H1 (cell line): Measurements from ENCODE around the gene VPS11. TPM values are rescaled to one million over a fixed set of nuclear protein-coding genes. Genes with fewer than 3 reads are reported as not detected.

Experiments used
- BACH1 ChIP-seq: IDR thresholded peaks from 2 replicates; pipeline ENCODE4 v1.6.1; 2012; ENCODE audit warnings: low read length, improper control_type of control experiment
- CHD7 ChIP-seq: fragments of 300-600 bp; sonication (generic); IDR thresholded peaks from 2 replicates; pipeline ENCODE4 v1.7.1; 2012; ENCODE audit warnings: low read length, moderate library complexity, mild to moderate bottlenecking, inconsistent platforms; ENCODE audit not compliant: insufficient replicate concordance
- polyA plus RNA-seq, 7 experiments: library from polyadenylated mRNA; depleted of rRNA in 3 of 7; stranded (reverse) in 5 of 7; unstranded in 2 of 7; fragments of >200 nt in 5 of 7; fragments of 200-250 nt in 2 of 7; gene quantifications; 1 replicate in 5 of 7; 2 replicates in 1 of 7; 4 replicates in 1 of 7; pipeline versions ENCODE4 v1.2.1 to v1.2.3, GENCODE V29; 2011 to 2013; ENCODE audit warnings: missing spikeins in 2 of 7, mixed read lengths in 2 of 7
- total RNA-seq: library from RNA; stranded (reverse); fragmentation: NEBNext Ultra II Directional; extraction: Animal tissue kit (Norgen Biotek cat#: 25700); gene quantifications from 2 replicates; pipeline ENCODE4 v1.2.1, GENCODE V29; 2021

Gene VPS11
- total and polyA plus RNA-seq, 2 of the 8 experiments (the other 6 are each of a cell fraction or from before 2014, with no cell fraction given) = 13.1 to 15.5 TPM

- no peak for TF ChIP-seq CHD7
- no peak for TF ChIP-seq BACH1
Measured at GRCh38 chr11:119099711-119100110, 32.1 kb downstream of the VPS11 start (continued).
